NCI-H128 (cell line): ENCODE measurements around the gene MECR.

Experiments used
- DNase-seq: peaks from one replicate; lab custom pipeline; 2025; ENCODE audit not compliant: unreplicated experiment; lab: John Stamatoyannopoulos, UW

MECR gene

DNA sequence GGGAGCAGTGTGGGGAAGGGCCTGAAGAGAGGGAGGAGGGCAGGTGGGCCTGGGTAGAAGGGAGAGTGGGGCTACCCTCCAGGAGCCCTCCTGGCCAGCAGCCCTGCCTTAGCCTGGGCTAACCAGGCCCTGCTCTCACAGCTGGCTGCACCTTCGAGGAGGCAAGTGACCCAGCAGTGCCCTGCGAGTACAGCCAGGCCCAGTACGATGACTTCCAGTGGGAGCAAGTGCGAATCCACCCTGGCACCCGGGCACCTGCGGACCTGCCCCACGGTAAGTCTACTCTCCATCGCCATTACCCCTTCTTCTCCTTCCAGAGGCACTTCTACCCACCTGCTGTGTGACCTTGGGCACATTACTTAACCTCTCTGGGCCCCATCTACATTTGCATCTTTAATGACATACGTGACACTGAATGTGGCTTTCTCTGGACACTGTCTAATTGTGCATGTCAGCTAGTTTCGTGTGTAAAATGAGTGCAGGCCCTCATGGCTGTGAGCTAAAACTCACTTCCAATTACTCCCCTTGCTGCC, 24.5 kb upstream of the MECR start:
- DNase-seq: no peak

- DNase-seq: no peak
Observed at GRCh38 chr1:29254346-29254745, 23.6 kb upstream of the MECR start.

GRCh38 chr1:29253180-29253579, 22.4 kb upstream of the MECR start:
- DNase-seq: no peak

DNA sequence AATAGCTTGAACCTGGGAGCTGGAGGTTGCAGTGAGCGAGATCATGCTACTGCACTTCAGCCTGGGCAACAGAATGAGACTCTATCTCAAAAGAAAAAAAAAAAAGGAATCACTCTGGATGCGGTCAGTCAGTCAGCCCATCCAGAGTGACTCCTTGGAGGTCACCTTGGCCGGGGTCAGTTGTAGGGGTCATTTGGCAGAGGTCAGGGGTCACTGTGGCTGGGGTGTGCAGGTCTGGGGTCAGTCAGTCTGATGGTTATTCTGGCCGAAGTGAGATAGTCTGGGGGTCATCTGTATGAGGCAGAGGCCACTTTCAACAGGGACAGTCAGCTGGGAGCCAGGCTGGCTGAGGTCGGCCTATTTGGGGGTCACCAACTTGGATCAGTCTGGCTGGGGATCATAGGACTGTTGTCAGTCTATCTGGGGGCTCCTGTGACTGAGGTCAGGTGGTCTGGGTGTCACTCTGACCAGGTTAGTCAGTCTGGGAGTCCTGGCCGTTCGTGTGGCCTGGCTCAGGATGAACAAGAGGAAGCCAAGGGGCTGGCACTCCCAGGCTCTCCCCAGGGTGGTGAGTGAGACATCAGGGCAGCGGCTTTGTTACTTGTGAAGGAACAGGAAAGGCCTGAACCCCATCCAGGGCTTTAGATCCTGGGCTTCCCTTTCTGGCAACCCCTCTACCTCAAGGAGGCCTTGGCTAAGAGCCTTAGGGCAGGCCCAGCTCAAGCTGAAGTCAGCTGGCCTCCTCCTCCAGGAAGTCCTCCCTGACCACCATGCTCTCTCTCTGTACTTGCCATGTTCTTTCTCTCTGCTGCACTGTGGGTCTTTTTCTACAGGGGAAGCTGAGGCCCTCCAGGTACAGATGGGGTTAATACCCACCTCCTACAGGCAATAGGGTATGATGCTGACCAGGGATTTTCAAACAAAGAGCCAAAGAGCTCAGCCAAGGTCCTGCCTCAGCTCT, 20.7 kb upstream of the MECR start:
- no peak for DNase-seq

GRCh38 chr1:29249951-29250581, 19.3 kb upstream of the MECR start:
- DNase-seq: no peak

GRCh38 chr1:29249170-29249691, 18.5 kb upstream of the MECR start:
- DNase-seq: no peak

DNA sequence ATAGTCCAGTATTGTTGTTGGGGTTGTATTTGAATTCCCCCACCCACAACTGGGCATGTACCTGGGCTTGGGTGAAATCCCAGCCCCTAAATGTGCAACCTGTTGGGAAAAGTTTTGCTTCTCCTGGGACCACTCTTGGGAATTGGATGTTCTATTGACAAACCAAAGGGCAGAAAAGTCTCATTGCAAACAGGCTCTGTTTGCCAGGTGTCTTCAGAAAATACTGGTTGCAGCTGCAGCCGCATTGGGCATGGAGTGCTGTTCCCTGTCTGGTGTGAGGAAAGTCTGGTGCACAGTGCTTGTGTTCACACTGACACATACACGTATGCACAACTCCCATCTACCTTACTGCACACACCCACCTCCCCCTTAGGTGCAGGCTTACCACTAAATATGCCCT, 17.7 kb upstream of the MECR start:
- no peak for DNase-seq

GRCh38 chr1:29247571-29248273, 17.0 kb upstream of the MECR start:
- no peak for DNase-seq

DNA sequence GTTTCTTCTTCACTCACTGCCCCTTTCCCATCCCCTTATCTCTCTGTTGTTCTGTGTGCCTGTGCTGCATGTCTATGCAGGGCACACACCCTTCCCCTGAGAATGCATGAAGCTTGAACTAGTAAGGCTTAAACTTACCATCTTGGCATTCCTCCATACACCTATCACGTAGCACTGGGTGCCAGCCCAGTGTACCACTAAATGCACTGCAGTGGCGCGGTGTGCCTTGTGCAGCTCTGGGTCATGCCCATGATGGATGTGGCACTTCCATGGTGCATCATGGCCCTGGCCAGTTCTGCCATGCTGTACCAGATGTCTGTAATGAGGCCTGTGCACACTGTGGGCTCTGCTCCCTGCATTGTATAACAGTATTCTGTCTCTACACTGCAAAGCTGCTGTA, 16.3 kb upstream of the MECR start:
- no peak for DNase-seq

DNA sequence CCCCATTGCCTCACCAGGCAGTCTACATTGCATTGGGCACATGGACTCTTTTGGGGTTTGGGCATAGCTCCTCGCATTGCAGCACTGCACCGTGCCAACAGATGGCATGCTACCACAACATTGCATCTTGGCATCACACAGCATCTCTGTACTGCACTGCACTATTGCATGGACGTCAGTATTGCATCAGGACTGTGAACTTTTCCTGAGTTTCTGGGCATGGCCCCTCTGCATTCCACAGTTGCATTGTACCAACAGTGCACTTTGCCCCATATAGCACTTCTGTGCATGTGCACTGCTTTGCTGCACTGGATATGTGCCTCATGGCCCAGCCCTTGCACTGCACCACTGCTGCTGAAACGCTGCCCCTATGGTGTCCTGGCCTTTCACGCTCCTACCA, 15.1 kb upstream of the MECR start:
- peak; percentile 31 for DNase-seq

GRCh38 chr1:29245261-29245660, 14.5 kb upstream of the MECR start:
- DNase-seq: no peak

- no peak for DNase-seq
Observed at GRCh38 chr1:29243871-29244200, 13.1 kb upstream of the MECR start.

GRCh38 chr1:29243023-29243870, 12.5 kb upstream of the MECR start:
- DNase-seq: no peak

GRCh38 chr1:29240986-29241385, 10.3 kb upstream of the MECR start:
- DNase-seq: no peak

DNA sequence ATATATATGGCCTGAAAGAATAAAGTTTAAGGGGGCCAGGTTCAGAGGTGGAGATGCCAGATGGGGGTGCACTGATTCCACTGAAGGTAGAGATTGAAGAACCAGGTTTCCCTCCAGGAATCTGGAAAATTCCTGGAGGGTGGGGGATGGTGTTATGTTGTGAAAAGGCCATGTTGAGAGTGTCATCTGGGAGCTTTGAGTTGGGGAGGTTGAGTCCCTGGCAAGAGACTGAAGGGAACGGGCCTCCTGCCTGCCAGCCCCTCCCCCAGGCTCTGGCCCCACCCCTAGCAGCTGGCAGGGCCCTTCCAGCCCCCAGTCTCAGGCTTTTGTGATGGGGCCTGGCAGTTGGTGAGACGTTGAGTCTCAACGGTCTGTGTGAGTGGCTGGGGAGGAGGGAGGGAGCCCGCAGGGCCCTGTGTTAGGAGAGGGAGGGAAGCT, 9.7 kb upstream of the MECR start:
- no peak for DNase-seq

- DNase-seq: no peak
Observed at GRCh38 chr1:29239142-29239541, 8.4 kb upstream of the MECR start.

DNA sequence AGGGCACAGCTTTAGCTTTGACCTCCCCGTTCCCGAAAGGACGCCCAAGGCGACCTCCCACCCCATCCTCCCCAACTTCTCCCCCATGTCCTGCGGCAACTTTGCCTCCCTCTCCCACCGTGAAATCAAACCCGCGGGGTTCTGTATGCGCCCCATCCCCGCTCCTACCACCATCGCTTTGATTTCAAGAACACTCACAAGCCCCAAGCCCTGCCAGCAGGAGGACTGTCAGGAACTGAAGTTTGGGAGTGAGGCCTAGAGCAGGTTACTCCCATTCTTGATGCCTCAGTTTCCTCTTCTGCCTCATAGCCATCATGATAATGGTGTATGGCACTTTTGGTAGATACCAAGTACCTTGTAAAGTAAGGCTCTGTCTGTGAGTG, 7.9 kb upstream of the MECR start:
- DNase-seq: no peak

GRCh38 chr1:29237852-29238619, 7.3 kb upstream of the MECR start:
- no peak for DNase-seq

DNA sequence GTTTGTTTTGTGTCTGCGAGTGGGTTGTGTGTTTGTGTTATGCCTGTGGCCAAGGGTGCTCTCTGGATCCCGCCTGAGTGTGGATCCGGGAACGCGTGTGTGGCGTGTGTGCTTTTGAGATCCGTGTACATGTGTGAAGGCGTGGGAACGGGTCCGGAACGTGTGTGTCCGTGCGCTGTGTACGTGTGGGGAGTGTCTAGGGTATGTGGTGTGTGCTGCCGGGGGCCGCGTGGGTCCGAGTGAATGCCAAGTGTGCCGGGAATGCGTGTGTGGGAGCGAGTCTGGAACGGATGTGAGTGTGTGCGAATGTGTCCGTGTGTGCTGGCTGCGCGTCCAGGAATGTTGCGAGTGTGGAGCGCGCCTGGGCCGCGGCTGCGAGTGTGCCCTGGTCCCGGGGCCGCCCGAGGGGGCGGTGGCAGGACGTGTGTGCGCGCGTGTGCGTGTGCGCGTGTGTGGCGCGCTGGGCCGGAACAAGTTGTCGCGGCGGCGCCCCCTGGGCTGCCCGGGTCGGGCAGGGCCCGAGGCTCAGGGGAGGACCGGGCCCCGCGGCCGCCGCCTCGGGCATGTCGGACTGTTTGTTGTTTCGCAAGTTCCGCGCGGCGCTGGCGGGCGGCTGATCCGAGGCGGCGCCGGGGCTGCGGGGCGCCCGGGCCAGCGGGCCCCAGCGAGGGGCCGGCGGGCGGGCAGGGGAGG, 6.5 kb upstream of the MECR start:
- no peak for DNase-seq
